ENCODE results near the gene ROBO3.

Gene ROBO3

DNA sequence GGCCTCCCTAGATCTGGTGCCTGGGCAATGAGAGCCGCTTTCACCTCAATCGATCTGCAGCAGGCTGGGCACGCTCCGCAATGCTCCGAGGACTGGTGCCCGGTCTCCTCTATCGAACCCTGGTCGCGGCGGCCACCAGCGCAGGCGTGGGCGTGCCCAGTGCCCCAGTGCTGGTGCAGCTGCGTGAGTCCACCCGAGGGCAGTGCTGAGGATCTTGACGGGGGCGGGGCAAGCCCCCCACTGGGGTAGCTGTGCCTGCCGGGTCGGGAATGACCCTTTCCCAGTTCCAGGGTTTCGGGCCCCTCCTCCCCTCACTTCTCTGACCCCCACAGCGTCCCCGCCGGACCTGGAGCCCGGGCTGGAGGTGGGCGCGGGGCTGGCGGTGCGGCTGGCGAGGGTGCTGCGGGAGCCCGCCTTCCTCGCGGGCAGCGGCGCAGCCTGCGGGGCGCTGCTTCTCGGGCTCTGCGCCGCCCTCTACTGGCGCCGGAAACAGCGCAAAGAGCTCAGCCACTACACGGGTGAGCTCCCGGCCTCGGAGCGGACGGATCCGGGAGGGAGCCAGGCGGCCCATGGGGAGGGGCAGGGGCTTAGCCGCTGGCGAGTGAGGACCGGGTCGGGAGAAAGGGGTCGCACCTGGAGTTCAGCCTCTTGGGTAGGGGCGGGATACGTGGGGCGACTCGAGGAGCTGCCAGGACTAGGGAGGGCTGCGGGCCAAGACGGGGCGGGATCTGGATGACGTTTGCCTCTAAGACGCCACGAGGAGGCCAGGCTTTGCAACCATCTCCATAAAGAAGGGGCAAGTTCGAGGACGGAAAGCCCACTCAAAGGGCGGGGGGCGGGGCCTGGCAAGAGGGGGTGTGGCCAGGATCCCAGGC is 10.9 kb downstream of the ROBO3 start:
- DNase-seq = peak; percentile 71

DNA sequence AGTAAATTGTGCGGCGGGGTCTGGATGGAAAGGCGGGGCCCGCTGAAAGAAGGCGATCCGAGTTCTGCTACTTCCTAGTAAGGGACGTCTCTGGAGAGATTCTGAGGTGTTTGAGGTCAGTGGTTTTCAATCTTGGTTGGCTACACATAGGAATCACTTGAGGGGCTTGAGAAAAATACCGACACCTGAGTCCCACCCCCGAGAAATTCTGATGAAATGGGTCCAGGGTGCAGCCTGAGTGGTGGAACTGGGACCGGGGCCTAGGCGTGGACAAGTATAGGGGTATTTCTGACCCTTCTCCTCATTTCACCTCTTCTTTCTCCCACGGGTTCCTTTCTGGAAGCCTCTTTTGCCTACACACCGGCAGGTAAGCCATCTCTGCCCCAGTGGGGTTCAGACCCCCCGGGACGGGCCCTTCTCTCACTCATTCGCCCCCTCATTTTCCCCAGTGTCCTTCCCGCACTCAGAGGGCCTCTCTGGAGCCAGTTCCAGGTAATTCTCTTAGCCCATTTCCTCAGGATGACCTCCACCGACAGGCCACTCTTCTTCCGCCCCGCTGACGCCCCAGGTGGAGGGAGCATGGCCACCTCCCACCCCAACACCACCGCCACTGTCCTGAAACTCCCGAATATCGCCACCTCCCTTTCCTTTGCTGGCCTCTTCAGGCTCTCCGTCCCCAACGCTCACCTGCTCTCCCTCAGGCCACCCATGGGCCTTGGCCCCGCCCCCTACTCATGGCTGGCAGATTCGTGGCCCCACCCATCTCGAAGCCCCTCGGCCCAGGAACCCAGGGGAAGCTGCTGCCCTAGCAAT is 11.8 kb downstream of the ROBO3 start:
- DNase-seq = no peak

DNA sequence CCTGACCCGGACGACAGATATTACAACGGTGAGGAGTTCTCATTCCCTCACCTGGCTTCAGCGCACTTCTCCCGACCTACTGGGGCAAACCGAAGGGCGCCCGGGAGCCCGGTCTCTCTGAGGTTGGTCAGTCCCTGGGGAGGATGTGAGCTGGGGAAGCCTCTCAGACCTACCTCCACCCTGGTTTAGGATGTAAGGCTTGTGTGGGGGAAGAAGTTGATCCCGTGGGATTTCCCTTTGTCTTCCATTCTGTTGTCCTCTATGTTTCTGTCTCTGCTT is 12.3 kb downstream of the ROBO3 start:
- no peak for DNase-seq

GRCh38 chr11:124877910-124878758 is 12.9 kb downstream of the ROBO3 start:
- DNase-seq = no peak

- no peak for DNase-seq
Observed at GRCh38 chr11:124878759-124879492, 13.7 kb downstream of the ROBO3 start.

- DNase-seq = no peak
Observed at GRCh38 chr11:124879493-124880289, 14.5 kb downstream of the ROBO3 start.

DNA sequence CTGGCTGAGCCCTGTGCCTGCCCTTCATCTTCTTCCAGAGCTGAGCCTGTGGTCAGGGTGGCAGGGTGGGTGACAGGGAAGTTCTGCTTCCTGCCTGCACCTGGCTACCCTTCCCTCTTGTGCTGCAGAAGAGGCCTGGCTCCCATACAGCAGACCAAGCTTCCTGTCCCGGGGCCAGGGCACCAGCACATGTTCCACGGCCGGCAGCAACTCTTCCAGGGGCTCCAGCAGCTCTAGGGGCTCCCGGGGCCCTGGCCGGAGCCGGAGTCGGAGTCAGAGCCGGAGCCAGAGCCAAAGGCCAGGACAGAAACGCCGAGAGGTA is 15.0 kb downstream of the ROBO3 start:
- no peak for DNase-seq

DNA sequence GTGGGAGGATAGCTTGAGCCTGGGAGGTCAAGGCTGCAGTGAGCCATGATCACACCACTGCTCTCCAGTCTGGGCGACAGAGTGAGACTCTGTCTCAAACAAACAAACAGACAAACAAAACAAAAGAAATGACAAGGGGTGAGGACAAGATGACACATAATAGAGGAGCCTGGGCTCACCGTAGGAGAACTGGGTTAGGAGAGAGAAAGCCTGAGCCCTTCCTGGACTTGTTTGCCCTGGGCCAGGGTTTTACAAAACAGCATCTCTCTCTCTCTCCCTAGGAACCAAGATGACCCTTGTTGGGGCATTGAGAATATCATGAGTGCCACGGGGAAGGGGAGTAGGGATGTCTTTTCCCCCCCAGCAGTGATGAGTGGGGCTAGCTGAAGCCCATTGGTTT is 15.7 kb downstream of the ROBO3 start:
- DNase-seq = no peak

GRCh38 chr11:124882339-124883071 is 17.3 kb downstream of the ROBO3 start:
- DNase-seq = no peak

- no peak for DNase-seq
Observed at GRCh38 chr11:124884340-124884739, 19.1 kb downstream of the ROBO3 start.

GRCh38 chr11:124884869-124885479 is 19.7 kb downstream of the ROBO3 start:
- DNase-seq = no peak

DNA sequence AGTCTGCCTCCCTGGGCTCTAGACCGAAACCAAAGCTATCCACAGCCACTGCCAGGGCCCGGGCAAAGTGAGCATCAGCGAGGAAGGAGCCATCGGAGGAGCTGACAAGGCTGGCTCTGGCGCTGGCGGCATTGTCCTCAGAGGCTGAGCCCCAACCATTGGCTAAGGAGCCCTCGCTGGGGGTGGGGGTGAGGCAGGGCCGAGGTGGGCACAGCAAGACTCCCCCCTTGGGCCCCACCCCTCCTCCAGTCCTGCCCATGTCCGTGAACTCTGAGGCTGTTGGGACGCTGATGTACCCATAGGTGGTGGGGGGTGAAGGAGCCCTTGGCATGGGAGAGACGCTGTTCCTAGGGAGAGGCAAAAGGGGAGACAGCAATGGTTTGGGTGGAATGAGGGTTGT is 21.2 kb downstream of the ROBO3 start:
- DNase-seq = no peak

DNA sequence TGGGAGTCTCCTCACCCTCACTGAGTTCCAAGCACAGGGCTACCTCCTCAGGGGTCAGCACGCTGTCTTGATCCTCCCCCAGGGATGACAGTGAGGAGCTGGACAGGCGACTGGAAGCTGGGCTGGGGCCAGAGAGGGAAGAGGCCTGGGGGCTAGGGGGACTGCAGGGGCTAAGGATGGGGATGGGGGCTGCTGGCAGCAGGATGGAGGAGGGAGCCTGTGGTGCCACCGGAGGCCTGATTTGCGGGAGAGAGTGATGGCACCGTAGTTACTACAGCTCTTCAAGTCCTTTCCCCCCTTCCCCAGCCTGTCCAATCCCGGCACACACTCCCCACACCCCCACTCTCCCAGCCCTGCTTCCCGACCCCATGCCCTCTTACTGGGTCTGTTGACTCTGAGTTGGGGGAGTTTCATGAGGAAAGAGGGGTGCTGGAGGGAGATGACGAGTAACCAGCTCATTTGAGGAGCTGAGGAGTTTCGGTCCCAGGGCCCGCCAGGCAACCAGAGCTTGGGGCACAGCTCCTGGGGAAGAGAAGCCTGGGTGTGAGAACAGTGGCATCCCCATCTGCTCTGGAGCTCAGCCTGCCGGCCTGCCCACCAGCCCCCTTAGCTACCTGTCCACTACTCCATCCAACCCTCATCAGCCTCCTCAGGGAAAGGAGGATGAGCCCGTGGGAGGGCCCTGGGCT is 21.9 kb downstream of the ROBO3 start:
- DNase-seq = no peak

DNA sequence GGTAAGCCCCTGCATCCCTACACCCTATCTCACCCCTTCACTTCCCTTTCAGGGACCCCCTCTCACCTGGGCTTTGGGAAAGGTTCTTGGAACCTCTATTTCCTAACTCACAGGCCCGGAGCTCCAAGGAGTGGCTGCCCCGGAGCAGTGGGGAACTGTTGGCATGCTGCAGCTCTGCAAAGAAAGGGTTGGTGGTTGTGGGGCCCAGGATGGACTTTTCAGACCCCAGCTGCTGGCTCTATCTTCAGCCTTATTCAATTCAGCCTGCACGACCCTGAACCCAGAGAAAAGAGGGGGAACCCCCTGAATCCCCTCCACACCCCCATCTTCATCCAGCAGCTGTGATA is 22.4 kb downstream of the ROBO3 start:
- DNase-seq = no peak

DNA sequence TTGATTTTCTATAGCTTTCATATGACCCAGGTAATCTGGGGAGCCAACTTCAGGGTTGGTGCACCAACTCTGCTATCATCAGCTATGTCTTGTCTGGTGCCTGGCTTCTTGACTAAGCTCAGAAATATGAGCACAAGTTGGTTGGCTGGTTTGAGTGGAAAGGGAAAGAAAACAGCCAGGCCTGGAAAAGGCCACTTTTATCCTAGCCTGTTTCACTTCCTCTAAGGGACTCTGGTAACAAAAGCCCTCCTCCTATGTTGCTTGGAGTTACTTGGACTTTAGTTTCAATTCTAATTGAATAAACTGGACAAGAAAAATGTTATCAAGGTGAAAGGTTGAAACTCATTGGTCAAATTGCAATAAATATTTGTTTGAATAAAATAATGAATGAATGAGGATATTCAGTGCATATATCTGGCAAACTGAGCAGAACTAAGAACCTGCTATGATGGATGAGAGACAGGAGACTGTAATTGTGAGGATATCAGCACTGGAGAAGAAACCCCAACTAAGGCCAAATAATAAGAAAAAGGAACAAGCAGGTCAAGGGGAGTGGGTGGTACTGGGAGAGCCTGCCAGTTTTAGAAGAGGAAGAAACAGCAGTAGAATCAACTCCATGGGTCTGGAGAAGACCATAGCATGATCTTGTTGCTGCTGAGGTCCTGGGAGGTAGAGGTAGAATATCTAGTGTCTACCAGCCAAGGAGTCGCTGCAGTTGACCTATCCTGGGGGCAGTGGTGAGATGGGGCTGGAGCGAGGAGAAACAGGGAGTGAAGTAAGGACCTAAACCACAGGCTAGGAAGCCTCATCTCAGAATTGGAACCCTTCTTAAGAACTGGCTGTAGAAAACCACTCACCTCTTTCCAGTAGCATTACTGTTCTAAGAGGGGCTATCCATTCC is 24.2 kb downstream of the ROBO3 start:
- no peak for DNase-seq

GRCh38 chr11:124890151-124890550 is 24.9 kb downstream of the ROBO3 start:
- no peak for DNase-seq

DNA sequence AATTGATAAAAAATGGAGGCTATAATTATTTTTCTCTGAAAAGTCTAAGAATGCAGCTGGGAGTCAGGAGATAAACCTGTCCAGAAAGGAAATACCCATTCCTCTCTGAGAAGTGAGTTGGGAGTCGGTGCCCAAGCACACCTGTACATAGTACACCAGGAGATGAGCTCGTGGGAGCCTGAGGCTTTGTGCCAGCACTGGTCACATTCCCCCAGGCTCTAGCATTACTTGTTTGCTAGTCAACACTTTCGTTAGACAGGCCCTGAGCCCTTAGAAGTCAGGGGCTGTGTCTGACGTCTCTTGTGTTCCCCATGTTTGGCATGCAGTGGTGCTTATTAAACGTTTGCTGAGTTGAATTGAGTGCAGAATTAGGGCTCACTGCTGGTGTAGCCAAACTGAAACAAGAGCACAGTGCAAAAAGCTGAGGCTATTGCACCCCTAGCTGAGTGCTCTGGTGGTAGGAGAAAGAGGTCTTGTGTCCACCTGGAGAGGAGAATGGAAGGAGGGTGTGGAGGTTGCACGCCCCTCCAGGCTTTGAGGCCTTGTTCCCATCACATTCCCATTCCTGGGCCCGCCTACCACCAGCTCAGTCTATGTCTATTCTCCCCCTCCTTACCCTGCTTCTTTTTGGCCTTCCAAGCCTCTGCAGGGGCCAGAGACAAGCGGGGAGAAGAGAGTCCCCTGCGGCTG is 25.6 kb downstream of the ROBO3 start:
- no peak for DNase-seq

- no peak for DNase-seq
Observed at GRCh38 chr11:124891373-124891861, 26.2 kb downstream of the ROBO3 start.
